HG02610 (cell line): Measurements from ENCODE around the gene DOK5.
"Not testable (repeated sequence)": the region's sequence is repeated elsewhere in the genome, so short reads cannot be mapped to it uniquely, and the experiment has no call there.

ENCODE experiments used
- ATAC-seq: cut with Tn5 transposase; IDR thresholded peaks from one replicate; pipeline ENCODE4 v1.9.1; 2021; ENCODE audit warnings: mild to moderate bottlenecking, moderate library complexity; ENCODE audit not compliant: unreplicated experiment

DOK5 gene

DNA sequence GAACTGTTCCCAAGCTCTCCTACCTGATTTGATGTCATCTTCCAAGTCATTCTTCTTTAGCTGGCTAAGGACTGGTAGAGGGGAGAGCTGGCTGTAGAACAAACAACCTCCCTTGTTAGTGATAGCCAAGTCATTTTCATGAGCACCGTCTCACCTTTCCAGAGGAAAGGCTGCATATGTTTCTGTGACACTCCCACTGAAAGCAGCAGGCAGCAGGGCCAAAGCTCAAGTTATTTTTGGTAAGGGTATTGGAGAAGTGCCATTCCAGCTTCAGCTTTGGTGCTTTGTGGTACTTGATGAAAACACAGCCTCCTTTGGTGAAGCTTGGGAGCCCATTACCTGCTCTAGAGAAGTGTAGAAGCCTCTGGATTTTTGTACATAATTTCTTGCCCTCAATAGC, 5.4 kb upstream of the DOK5 start:
- ATAC-seq: no peak

DNA sequence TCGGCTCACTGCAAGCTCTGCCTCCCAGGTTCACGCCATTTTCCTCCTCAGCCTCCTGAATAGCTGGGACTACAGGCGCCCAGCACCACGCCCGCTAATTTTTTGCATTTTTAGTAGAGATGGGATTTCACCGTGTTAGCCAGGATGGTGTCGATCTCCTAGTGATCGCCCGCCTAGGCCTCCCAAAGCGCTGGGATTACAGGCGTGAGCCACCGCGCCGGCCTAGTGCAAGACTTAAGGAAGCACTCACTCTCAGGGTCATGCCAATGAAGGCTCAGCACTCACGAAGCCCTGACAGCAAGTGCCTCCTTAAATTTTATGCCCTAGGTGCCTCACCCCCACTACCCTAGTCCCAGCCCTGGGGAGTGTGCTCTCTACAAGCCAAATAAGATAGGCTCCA, 4.7 kb upstream of the DOK5 start:
- ATAC-seq: no peak

DNA sequence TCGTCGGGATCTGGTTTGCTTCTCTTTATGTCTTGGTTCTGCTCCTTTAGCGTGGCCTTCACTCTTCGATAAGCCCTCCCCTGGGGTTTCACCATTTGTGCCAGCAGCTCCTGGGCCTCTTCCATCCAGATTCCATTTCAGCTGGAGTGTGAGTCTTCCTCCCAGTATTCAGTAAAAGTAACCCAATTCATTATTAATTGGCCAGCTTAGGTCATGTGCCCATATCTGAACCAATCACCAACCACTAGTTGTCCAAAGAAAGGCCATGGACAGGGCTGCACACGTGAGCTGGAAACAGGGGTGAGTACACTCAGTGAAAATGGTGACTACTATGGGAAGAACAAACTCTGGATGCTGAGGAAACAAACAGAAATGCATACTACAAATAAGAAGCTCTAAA, 2.8 kb upstream of the DOK5 start:
- no peak for ATAC-seq

DNA sequence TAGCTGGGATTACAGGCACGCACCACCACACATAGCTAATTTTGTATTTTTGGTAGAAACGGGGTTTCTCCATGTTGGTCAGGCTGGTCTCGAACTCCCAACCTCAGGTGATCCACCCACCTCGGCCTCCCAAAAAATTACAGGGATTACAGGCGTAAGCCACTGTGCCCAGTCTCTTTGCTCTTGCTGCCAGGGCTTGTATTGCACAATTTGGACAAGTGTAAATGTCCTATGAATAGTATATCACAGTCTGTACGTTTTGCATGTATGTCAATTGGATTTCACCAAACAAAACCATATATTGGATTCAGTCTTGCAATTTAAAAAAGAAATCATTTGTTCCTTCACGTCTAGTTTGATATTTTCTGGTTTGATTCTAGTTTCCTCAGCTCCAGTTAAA, 2.1 kb upstream of the DOK5 start:
- ATAC-seq: no peak

DNA sequence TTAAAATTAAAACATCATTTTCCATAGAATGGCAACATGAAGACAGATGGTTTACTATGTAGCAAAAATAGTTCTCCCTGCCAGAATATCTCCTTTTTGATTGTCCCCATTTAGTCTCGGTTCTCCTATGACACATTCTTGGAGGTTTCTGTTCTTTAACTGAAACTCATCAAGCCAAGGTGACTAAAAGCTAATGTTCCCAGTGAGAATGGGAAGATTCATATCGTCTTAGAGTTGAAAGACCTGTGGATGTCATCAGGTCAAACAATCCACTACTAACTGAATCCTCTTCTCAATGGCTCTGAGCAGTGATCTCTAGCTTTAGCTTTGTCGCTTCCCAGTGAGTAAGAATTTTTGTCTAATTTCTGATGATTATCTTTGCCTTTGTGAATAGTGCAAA, 1.3 kb upstream of the DOK5 start:
- ATAC-seq: no peak

DNA sequence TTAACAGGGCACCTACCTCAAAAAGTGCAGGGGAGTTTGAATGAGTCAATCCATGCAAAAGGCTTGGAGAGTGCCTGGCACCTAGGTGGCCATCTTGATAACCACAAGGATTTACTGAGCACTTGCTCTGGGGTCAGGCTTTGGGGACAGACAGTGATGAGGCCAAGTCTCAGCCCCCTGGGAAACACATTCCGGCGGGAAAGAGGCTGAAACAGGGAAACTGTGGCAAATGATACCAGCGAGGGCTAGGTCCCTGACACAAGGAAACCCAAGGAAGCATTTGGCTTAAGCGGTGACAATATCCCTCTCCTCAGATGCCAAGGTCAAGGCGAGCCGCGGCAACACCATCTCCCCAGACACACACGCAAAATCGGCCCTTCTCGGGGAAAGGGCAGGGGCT, 527 bp upstream of the DOK5 start:
- no peak for ATAC-seq

DNA sequence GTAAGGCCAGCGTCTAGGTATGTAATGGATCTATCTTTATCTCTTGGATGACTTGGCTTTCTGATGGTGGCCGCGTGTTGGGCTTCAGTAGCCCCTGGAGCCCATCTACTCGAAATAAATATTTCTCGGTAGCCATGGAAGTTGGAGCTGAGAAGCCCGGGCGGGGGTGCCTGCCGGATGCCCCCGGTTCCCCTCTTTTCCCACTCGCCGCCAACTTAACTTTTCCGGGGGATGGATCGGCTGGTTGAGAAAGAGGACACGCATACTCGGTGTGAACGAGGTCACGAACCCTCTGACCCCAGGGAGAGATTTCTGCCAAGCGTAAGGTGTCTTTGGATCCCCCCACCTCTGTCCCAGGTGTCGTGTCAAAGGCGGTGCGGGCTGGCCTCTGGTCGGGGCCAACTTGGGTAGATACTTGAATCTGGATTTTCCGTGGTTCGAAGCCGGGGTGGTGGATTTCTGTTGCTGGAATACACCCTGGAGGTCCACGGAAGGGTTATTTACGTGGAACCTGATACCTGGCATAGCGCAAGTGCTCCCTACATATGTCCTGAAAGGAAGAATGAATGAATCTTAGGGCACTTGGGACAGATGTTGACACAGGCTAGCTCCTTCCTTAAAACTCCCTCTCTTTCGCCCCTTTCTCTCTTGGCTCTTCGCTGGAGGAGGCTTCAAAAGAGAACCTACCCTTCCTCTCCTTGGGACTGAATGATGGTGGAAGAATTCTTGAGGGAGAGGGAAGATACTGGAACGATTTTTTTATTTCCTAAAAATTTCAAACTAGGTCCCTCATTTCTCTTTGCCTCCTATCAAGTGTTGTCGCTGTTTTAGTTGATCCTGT, 996 bp downstream of the DOK5 start:
- no peak for ATAC-seq

DNA sequence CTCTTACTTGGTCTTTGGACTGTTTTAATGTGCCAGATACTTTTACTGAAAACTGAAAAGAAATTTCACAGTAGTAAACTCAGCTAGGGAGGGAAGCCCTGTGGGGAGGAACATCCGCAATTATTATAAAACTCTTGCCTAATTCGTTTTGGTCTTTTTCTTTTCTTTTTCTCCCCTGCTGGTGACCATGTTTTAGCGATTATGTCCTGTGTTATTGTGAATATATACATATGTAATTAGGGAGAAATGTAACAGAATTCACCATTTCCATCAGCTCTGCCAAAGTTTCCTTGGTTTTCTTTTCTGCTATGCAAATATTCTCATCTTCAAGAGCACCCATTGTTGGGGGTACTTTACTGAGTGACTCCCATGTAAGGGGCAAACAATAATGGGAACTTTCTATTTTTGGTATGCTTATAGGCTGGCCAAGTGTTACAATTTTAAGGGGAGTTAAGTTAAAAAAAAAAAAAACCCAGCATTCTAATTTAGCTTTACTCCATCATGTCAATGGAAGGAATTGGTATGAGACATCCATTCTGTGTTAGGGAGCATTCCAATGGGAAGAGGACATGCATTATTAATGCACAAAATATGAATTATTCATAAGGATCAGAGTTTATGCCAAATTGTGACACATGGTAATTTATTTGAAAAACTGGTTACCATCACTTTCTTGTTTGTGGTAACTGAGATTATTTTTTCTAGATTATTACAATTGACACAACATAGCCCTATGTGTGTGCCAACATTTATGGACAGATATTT, 2.0 kb downstream of the DOK5 start:
- ATAC-seq: no peak

DNA sequence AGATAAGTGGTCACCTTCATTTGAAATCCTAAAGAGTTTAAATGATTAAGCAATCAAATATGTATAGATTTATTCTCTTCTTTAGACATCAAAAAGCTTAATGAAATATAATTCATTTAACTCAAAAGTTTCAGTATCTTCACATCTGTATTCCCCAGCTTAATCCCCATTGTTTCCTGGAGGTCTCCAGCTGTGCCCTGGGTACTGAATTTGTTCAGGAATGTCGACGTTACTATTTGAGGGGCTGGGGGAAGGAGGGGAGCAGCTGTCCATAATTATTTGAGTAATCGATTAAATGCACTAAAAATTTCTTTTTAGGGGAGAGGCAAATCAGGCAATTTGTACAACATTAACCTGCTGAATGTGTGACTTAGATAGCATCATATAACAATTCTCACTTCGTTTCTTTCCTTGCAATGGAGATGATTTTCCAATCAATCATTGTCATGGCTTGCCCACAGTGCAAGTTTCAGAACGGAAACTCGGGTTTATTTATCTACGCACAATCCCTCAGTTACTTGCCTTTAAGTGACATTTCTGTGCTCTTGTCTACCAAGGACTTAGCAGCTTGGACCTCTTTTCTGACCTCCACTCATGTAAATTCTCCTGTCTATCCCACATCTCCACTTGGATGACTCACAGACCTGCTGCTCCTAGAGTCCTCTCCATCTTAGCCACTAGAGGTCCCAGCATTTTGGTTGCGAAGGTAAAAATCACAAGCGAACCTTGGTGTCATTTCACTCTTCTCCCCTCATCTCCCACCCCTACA, 3.9 kb downstream of the DOK5 start:
- ATAC-seq: no peak

DNA sequence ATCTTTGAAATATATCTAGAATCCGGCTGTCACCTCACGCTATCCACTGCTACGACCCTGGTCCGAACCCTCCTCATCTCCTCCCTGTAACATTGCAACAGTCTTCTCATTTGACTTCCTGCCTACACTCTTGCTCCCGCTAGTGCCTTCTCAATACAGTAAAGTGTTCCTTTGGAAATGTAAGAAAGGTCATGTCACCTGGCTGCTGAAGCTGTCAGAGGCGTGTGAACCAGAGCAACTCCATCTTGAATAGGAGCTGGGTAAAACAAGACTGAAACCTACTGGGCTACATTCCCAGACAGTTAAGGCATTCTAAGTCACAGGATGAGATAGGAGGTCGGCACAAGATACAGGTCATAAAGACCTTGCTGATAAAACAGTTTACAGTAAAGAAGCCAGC, 4.5 kb downstream of the DOK5 start:
- not testable (repeated sequence) for ATAC-seq

DNA sequence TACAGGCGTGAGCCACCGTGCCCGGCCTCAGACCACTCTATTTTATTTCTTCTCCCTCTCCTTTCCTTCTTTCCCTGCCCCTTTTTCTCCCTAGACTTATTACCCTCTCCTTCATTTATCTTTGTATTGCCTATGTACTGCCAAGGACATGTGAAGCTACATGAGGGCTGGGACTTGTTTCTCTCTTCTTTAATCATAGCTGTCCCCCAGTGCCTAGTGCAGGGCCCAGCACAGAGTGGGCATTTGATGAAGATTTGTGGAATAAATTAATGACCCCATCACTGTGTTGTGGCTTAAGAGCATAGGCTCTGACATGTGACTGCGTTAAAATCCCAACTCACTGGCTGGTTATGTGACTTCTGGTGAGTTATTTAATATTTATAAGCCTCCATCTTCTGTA, 6.0 kb downstream of the DOK5 start:
- ATAC-seq: no peak

DNA sequence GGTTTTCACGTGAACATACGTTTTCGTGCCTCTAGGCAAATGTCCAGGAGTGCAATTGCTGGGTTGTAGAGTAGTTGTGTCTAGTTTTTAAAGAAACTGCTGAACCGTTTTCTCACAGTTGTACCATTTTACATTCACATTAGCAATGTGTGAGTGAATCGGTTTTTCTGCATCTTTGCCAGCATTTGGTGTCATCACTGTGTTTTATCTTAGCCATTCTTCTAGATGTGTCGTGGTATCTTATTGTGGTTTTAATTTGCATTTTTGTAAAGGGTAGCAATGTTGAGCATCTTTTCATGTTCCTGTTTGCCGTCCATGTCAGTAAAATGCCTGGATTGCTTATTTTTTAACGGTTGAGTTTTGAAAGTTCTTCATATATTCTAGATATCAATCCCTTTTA, 10.2 kb downstream of the DOK5 start:
- ATAC-seq: no peak

DNA sequence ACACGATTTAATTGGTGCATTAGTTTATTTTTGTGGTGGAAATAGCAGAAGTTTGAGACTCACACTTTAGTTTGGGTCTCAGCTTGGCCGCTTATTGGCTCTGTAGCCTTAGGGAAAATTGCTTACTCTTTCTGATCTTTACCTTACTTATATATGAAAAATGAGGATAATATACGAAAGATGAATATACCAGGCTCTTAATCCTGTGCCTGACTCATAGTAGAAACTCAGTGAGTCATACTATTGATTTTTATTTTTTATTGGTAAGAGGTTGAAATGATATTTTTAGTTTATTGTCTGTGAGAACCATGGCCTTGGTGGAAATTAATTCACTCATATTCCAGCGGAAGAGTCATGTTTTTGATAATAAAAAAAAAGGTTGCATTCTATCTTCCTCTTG, 11.2 kb downstream of the DOK5 start:
- no peak for ATAC-seq

DNA sequence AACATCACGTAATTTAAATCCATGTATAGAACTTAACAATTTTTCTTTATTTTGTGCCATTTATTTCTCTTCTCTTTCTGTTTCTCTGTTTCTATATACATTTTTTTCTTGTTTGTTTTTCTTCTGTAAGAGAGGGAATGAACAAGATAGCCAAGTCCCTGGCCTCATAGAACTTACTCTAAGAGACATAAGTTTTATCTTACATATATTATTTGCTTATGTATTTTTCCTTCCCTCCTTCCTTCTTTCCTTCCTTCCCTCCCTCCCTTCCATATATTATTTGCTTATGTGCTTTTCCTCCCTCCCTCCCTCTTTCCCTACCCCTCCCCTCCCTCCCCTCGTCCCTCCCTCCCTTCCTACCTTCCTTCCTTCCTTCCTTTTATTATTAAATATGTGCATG, 13.0 kb downstream of the DOK5 start:
- no peak for ATAC-seq

DNA sequence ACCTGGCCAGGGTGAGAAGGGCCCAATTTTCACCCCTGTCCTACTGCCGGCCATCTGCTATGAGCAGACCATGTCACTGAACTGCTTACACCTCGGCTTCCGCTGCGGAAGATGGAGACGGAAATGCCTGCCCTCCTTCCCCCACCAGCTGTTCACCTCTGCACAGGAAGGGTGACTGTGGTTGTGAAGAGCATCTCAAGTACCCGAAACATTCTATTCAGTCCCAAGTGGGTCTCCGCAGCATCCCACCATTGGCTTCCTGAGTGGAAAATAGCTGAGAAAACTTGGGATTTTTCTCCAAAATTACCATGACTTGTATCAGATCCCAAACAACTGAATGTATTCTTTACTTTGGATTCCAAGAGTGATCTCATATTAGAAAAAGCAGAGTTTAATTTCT, 16.1 kb downstream of the DOK5 start:
- ATAC-seq: no peak

DNA sequence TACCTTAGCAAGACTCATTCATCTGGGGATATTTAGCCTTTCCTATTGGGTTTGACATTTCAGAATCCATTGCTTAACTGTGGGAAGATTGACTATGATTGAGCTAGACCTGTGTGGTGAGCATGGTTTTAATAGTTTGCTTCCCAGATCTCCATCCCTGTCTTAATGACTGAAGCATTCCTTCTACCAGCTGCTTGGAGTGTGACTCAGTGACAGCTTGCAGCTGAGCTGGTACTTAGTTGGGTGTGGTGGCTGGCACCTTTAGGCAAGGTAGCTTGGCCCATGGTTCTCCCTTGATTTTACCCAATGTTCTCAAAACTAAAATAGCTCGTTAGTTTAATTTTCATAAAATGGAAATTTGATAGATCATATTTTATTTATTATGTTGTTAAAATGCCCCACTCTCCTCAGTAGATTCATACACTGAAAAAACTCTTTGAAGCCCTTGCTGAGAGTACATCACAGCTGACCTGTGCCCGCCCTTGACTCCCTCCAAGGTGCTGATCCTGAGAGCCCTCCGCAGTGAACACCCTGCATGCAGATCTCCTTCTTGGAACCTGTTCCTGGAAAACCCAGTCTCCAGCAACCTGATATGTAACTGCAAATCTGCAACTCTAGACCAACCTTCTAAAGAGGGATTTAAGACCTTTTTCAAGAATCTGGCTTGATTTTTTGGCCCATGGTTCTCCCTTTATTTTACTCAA, 19.1 kb downstream of the DOK5 start:
- ATAC-seq: no peak

DNA sequence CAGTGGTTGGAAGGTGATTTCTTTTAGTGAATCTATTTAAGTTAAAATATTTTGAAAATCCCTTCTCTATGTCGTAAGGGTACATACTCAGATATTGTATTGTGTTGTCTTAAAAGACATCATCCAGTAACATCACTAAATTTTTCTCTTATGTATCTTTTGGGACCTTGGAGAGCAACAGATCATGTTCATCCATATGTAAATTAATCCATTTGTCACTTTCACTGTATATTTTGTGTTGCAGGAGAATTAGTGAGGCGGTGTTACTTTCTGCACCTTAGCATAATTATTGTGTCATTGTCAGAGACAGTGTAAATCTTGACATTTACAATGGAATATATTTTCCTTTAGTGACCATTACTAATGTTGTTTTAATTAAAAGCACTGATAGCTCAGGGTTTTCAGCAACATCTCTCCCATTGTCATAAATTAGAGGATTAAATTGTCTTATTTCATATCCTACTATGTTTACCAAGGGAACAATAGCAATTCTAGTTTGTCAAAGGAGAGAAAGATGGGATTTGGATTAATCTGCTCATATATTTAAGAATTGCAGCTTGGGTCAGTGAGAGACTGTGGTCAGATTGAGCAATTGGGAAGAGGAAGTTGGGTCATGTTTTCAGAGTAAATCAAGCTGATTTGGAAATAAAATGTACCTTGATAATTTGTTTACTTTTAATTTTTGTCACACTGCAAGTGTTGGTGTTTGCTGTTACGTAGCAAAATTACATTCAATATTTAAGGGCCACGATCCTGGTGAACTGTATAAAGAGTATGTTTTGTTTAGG, 22.7 kb downstream of the DOK5 start:
- no peak for ATAC-seq

DNA sequence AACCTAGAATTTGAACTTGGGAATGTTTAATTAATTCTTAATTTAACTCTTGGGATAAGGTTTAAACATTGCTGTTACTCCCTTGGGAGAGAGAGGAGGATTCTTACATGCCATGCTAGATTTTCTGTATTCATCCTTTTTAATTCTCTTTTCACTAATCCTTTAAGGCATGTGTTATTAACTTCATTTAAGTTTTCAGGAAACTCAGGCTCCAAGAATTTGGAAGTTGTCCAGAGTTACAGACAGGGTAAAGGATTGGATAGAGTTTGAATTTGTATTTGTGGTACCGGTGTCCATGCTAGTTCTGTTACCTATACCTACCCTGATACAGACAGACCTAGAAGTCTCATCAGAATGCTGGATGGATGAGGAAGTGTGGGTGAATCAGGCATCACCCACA, 23.7 kb downstream of the DOK5 start:
- ATAC-seq: no peak

DNA sequence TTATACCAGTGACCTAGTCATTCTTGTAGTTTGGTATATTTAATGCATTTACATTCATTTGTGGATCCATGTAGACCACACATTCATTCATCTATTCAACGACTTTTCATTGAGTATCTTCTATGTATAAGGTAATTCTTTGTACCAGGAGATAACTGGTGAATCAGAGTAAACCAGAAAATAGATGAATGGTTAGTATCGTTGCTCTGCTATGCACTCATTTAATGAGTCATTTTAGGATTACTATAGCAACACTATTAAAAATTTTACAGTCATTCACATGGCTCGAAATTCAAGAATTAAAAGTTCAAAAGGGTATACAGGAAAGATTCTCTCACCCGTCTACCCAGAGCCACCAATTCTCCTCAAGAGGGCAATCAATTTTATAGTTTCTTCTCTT, 26.8 kb downstream of the DOK5 start:
- ATAC-seq: no peak

DNA sequence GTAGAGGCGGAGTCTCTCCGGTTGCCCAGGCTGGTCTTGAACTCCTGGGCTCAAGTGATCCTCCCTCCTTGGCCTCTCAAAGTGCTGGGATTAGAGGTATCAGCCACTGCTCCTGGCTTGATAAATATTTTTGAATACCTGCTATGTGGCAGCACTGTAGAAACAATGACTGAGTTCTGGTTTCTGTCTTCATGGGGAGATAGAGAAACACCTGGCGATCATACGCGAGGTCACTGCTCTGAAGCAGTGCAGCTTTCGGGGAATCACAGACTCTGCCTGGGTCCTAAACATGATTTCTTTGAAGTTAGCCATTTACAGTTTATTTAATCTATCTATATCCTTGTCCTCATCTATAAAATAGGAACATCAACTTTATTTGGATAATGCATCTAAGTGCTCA, 31.2 kb downstream of the DOK5 start:
- no peak for ATAC-seq
